RWPE2 (cell line): ENCODE results near the gene RSPO1.

Source experiments
- ATAC-seq: fragments of 200-7000 bp; cut with Tn5 transposase; 3 replicates; pipeline ENCODE4 v1.9.1; 2021; ENCODE audit warnings: low read depth
- DNase-seq: peaks from one replicate; pipeline ENCODE4 v3.0.0-alpha.2; 2020; ENCODE audit warnings: low spot score
- H3K27ac ChIP-seq: fragments of 450-650 bp; 2 replicates; pipeline ENCODE4 v1.5.1; 2017; ENCODE audit warnings: mild to moderate bottlenecking; ENCODE audit not compliant: poor library complexity, severe bottlenecking
- H3K27me3 ChIP-seq: fragments of 250-450 bp; sonication (Bioruptor Pico); 2 replicates; pipeline ENCODE4 v1.5.1; 2021; ENCODE audit warnings: mild to moderate bottlenecking, moderate library complexity; ENCODE audit not compliant: insufficient read depth, poor library complexity, severe bottlenecking
- H3K36me3 ChIP-seq: fragments of 250-450 bp; sonication (Bioruptor Pico); 2 replicates; pipeline ENCODE4 v1.5.1; 2020; ENCODE audit warnings: low read depth, mild to moderate bottlenecking, moderate library complexity
- H3K4me1 ChIP-seq: fragments of 250-450 bp; sonication (Bioruptor Pico); 2 replicates; pipeline ENCODE4 v1.5.1; 2021; ENCODE audit warnings: mild to moderate bottlenecking, moderate library complexity; ENCODE audit not compliant: insufficient read depth, poor library complexity, severe bottlenecking
- H3K4me3 ChIP-seq: fragments of 250-450 bp; sonication (Bioruptor Pico); 2 replicates; pipeline ENCODE4 v1.5.1; 2021; ENCODE audit warnings: mild to moderate bottlenecking, moderate library complexity; ENCODE audit not compliant: severe bottlenecking
- H3K9me3 ChIP-seq: fragments of 250-450 bp; sonication (Bioruptor Pico); 2 replicates; pipeline ENCODE4 v1.5.1; 2021; ENCODE audit warnings: mild to moderate bottlenecking, moderate library complexity; ENCODE audit not compliant: severe bottlenecking
- TF ChIP-seq, protein P1 (sequence below): fragments of 450-650 bp; IDR thresholded peaks from one replicate; pipeline ENCODE4 v1.5.1; 2017; ENCODE audit warnings: mild to moderate bottlenecking, moderate library complexity; ENCODE audit not compliant: poor library complexity, severe bottlenecking

The RSPO1 gene

GRCh38 chr1:37677143-37677439, 42.4 kb upstream of the RSPO1 start:
- H3K27ac ChIP-seq = no peak overlapping the region
- no peaks in the 10 kb centered on the region for H3K4me1 ChIP-seq
- H3K27me3 ChIP-seq = peaks cover 7% of the 10 kb centered on the region
- ATAC-seq = no peak
- H3K9me3 ChIP-seq = no peaks in the 10 kb centered on the region
- peaks cover 10% of the 10 kb centered on the region for H3K36me3 ChIP-seq
- TF ChIP-seq, protein P1, sequence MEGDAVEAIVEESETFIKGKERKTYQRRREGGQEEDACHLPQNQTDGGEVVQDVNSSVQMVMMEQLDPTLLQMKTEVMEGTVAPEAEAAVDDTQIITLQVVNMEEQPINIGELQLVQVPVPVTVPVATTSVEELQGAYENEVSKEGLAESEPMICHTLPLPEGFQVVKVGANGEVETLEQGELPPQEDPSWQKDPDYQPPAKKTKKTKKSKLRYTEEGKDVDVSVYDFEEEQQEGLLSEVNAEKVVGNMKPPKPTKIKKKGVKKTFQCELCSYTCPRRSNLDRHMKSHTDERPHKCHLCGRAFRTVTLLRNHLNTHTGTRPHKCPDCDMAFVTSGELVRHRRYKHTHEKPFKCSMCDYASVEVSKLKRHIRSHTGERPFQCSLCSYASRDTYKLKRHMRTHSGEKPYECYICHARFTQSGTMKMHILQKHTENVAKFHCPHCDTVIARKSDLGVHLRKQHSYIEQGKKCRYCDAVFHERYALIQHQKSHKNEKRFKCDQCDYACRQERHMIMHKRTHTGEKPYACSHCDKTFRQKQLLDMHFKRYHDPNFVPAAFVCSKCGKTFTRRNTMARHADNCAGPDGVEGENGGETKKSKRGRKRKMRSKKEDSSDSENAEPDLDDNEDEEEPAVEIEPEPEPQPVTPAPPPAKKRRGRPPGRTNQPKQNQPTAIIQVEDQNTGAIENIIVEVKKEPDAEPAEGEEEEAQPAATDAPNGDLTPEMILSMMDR = no peak
- no peak overlapping the region for H3K4me3 ChIP-seq
- DNase-seq = no peak

DNA sequence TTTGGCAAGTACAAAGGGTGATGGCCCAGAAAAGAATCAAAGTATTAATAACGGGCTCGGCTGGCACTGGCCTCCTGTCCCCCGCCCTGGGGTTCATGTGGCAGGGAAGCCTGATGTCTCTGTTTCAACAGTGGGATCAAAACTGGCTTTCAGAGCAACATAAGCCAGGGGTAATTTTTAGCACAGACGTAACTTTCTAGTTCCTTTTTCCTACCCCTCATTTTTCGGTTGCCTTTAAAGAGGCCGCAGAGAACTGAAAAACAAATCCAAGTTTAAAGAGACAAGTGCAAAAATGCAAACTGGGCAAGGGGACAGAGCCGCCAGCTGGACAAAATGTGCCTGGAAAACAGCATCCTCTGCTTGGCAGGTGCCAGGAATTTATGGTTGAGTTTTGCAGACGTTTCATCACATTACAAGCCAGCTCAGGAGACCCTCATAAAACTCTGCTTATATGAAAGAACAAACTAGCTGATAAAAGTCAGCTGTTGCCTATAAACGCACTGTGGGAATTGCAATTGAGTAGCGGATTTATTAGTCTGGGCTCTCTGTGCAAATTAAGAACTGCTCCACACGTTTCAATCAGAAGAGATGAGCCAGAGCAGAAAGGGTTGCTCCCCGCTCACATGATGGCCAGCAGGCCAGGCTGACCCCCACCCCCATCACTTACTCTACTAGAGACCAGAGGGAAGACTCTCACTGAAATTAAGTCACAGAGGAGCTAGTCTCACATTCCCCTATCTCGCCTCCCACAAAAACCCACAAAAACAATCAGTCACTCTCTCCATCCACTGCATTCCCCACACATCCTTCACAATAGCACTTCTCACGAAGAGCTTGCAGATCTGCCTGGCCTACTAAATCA, 41.8 kb upstream of the RSPO1 start:
- TF ChIP-seq, protein P1 = no peak
- H3K4me1 ChIP-seq = no peaks in the 10 kb centered on the region
- H3K27ac ChIP-seq = no peak overlapping the region
- peaks cover 10% of the 10 kb centered on the region for H3K27me3 ChIP-seq
- H3K9me3 ChIP-seq = no peaks in the 10 kb centered on the region
- peaks cover 4% of the 10 kb centered on the region for H3K36me3 ChIP-seq
- ATAC-seq (no peak), DNase-seq (no peak)
- H3K4me3 ChIP-seq = no peak overlapping the region

DNA sequence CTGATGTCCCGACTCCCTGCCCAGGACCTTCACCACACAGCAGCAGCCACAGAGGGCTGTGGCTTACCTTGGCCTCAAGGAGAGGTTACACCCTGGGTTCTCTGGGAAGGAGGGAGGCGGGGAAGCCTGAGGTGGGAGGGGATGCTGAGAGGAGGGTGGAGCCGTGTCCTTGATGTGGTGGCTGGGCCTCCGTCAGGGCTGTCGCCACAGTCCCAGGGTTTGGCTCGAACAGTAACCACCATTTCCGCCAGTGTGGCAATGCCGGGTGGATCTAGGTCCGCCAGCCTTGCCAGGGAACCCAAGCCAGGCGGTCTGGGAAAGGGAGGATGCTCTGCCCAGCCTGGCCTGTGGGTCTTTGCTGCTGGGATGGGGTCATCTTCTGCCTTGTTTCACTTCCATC, 39.2 kb upstream of the RSPO1 start:
- ATAC-seq (0 out of 3 replicates have a peak, but pooled peaks have one; percentile 33), DNase-seq (no peak)
- Histone ChIP-seq H3K27ac (no peak overlapping the region), H3K27me3 (peaks cover 10% of the 10 kb centered on the region), H3K4me3 (no peak overlapping the region), H3K9me3 (no peaks in the 10 kb centered on the region), H3K36me3 (no peaks in the 10 kb centered on the region), H3K4me1 (no peaks in the 10 kb centered on the region)
- TF ChIP-seq, protein P1 = no peak

DNA sequence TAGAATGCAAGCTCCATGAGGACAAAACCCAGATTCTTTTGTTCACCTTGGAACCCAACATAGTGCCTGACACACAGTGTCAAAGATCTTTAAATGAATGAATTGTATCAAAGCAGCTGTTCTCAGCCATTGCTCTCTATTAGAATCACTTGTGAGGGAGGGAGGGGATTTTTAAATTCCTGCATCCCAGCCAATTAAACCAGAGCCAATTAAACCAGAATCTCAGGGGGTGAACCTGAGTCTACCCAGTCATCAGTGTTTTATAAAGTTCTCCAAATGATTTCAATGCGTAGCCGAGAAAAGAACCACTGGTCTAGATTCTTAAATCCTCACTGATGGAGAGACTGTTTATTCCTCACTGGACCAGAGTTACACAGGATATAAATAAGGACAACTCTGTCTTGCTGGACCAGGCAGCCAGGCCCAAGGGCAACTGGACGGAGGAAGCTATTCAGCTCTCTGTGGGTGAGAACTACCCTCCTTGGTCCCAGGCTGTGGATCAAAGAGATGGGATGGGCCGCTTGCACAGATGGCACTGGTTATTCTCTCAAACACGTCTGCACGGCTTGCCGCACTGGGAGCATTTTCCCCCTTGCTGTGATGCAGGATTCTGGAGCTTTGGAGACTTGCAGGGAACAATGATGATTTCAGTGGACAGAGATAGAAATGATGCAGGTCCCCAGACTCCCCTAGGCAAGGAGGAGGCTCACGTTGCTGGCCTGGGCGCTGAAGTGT, 37.6 kb upstream of the RSPO1 start:
- no peaks in the 10 kb centered on the region for H3K9me3 ChIP-seq
- no peaks in the 10 kb centered on the region for H3K36me3 ChIP-seq
- TF ChIP-seq, protein P1 = no peak
- no peak overlapping the region for H3K27ac ChIP-seq
- no peak overlapping the region for H3K4me3 ChIP-seq
- DNase-seq = no peak
- ATAC-seq = no peak
- H3K27me3 ChIP-seq = peaks cover 10% of the 10 kb centered on the region
- no peaks in the 10 kb centered on the region for H3K4me1 ChIP-seq
